Parathyroid adenoma (tissue), 2 donors: ENCODE data around the gene MLNR.

Experiments
- H2AFZ ChIP-seq: fragments of 300-600 bp; sonication (generic); one replicate; pipeline ENCODE4 v1.7.0; 2017; ENCODE audit warnings: antibody characterized with exemption, mild to moderate bottlenecking
- H3K27ac ChIP-seq: fragments of 300-600 bp; sonication (generic); one replicate; pipeline ENCODE4 v1.7.0; 2017
- H3K27me3 ChIP-seq: fragments of 300-600 bp; sonication (generic); one replicate; pipeline ENCODE4 v1.7.0; 2017; ENCODE audit warnings: low read length; ENCODE audit not compliant: control insufficient read depth, insufficient read depth
- H3K36me3 ChIP-seq: fragments of 300-600 bp; sonication (generic); one replicate; pipeline ENCODE4 v1.7.0; 2017; ENCODE audit warnings: low read length; ENCODE audit not compliant: control insufficient read depth, insufficient read depth
- H3K4me1 ChIP-seq: fragments of 300-600 bp; sonication (generic); one replicate; pipeline ENCODE4 v1.7.0; 2017; ENCODE audit warnings: control low read depth
- H3K4me2 ChIP-seq: fragments of 300-600 bp; sonication (generic); one replicate; pipeline ENCODE4 v1.7.0; 2017; ENCODE audit warnings: low read length
- H3K4me3 ChIP-seq: fragments of 300-600 bp; sonication (generic); one replicate; pipeline ENCODE4 v1.7.0; 2017; ENCODE audit warnings: low read depth, low read length
- H3K79me2 ChIP-seq: fragments of 300-600 bp; sonication (generic); one replicate; pipeline ENCODE4 v1.7.0; 2017; ENCODE audit warnings: control low read depth
- H3K9ac ChIP-seq: fragments of 300-600 bp; sonication (generic); one replicate; pipeline ENCODE4 v1.7.0; 2017; ENCODE audit warnings: mild to moderate bottlenecking
- H3K9me3 ChIP-seq: fragments of 300-600 bp; sonication (generic); one replicate; pipeline ENCODE4 v1.7.0; 2017; ENCODE audit warnings: low read length; ENCODE audit not compliant: control insufficient read depth
- TF ChIP-seq, protein P1 (sequence below): fragments of 300-600 bp; sonication (generic); IDR thresholded peaks from one replicate; pipeline ENCODE4 v1.7.0; 2017; ENCODE audit warnings: antibody characterized with exemption, mild to moderate bottlenecking
- donor health status: primary hyperparathyroidism.

MLNR gene

GRCh38 chr13:49265822-49266221 is 45.7 kb downstream of the MLNR start:
- no peak overlapping the region for H3K9ac ChIP-seq
- TF ChIP-seq, protein P1, sequence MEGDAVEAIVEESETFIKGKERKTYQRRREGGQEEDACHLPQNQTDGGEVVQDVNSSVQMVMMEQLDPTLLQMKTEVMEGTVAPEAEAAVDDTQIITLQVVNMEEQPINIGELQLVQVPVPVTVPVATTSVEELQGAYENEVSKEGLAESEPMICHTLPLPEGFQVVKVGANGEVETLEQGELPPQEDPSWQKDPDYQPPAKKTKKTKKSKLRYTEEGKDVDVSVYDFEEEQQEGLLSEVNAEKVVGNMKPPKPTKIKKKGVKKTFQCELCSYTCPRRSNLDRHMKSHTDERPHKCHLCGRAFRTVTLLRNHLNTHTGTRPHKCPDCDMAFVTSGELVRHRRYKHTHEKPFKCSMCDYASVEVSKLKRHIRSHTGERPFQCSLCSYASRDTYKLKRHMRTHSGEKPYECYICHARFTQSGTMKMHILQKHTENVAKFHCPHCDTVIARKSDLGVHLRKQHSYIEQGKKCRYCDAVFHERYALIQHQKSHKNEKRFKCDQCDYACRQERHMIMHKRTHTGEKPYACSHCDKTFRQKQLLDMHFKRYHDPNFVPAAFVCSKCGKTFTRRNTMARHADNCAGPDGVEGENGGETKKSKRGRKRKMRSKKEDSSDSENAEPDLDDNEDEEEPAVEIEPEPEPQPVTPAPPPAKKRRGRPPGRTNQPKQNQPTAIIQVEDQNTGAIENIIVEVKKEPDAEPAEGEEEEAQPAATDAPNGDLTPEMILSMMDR = no peak
- no peaks in the 10 kb centered on the region for H3K36me3 ChIP-seq
- H3K27me3 ChIP-seq = no peaks in the 10 kb centered on the region
- H3K79me2 ChIP-seq = no peaks in the 10 kb centered on the region
- no peak overlapping the region for H3K27ac ChIP-seq
- peaks cover 3% of the 10 kb centered on the region for H3K4me1 ChIP-seq
- H3K9me3 ChIP-seq = no peaks in the 10 kb centered on the region
- H3K4me3 ChIP-seq = no peak overlapping the region
- no peak overlapping the region for H2AFZ ChIP-seq
- no peak overlapping the region for H3K4me2 ChIP-seq

GRCh38 chr13:49271264-49271663 is 51.1 kb downstream of the MLNR start:
- no peak overlapping the region for H3K9ac ChIP-seq
- H3K36me3 ChIP-seq = no peaks in the 10 kb centered on the region
- H3K9me3 ChIP-seq = no peaks in the 10 kb centered on the region
- TF ChIP-seq, protein P1 = no peak
- no peak overlapping the region for H3K27ac ChIP-seq
- H3K27me3 ChIP-seq = no peaks in the 10 kb centered on the region
- no peaks in the 10 kb centered on the region for H3K4me1 ChIP-seq
- H3K4me3 ChIP-seq = no peak overlapping the region
- no peak overlapping the region for H3K4me2 ChIP-seq
- no peaks in the 10 kb centered on the region for H3K79me2 ChIP-seq
- H2AFZ ChIP-seq = no peak overlapping the region
